Rectal smooth muscle tissue (tissue), 1 donor: ENCODE measurements around the gene UNC45A.
"Not testable (repeated sequence)": the region's sequence is repeated elsewhere in the genome, so short reads cannot be mapped to it uniquely, and the experiment has no call there.

Experiments used
- H3K27ac ChIP-seq: one replicate; pipeline ENCODE4 v1.7.0; 2013; ENCODE audit warnings: low read depth, low read length, inconsistent platforms
- H3K27me3 ChIP-seq: one replicate; pipeline ENCODE4 v1.7.0; 2013; ENCODE audit warnings: low read length; ENCODE audit not compliant: control insufficient read depth, insufficient read depth
- H3K36me3 ChIP-seq: one replicate; pipeline ENCODE4 v1.7.0; 2013; ENCODE audit warnings: low read length; ENCODE audit not compliant: control insufficient read depth, insufficient read depth
- H3K4me1 ChIP-seq: one replicate; pipeline ENCODE4 v1.7.0; 2013; ENCODE audit warnings: low read length; ENCODE audit not compliant: control insufficient read depth, insufficient read depth
- H3K4me3 ChIP-seq: one replicate; pipeline ENCODE4 v1.7.0; 2013; ENCODE audit warnings: low read length
- H3K9ac ChIP-seq: one replicate; pipeline ENCODE4 v1.7.0; 2013; ENCODE audit warnings: low read length

Gene UNC45A

DNA sequence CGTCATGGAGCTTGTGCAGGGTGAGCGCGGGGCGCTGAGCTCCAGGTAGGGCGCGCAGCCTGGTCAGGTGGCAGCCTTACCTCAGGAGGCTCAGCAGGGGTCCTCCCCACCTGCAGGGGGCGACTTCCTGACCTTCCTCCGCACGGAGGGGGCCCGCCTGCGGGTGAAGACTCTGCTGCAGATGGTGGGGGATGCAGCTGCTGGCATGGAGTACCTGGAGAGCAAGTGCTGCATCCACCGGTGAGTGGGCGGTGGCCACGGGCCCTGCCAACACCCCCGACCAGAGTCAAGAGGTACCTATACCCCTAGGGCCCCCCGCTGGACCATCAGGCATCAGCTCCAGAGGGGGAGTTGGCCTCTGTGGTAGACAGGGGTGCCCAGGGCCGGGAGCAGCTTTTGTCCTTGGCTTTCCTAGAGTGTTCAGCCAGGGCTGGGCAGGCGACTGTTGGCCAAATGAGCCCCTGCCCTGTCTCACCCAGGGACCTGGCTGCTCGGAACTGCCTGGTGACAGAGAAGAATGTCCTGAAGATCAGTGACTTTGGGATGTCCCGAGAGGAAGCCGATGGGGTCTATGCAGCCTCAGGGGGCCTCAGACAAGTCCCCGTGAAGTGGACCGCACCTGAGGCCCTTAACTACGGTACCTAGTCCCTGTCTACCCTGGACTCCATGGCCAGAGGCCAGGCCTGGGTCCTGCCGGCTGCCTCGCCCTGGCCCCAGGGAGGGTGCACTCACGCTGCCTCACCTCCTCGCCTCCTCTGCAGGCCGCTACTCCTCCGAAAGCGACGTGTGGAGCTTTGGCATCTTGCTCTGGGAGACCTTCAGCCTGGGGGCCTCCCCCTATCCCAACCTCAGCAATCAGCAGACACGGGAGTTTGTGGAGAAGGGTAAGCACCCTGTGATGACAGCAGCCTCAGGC is 41.7 kb upstream of the UNC45A start:
- H3K9ac ChIP-seq: no peak overlapping the region
- H3K27ac ChIP-seq: no peak overlapping the region
- H3K4me3 ChIP-seq: no peak overlapping the region
- peaks cover 29% of the 10 kb centered on the region for H3K36me3 ChIP-seq
- no peaks in the 10 kb centered on the region for H3K27me3 ChIP-seq
- no peaks in the 10 kb centered on the region for H3K4me1 ChIP-seq

DNA sequence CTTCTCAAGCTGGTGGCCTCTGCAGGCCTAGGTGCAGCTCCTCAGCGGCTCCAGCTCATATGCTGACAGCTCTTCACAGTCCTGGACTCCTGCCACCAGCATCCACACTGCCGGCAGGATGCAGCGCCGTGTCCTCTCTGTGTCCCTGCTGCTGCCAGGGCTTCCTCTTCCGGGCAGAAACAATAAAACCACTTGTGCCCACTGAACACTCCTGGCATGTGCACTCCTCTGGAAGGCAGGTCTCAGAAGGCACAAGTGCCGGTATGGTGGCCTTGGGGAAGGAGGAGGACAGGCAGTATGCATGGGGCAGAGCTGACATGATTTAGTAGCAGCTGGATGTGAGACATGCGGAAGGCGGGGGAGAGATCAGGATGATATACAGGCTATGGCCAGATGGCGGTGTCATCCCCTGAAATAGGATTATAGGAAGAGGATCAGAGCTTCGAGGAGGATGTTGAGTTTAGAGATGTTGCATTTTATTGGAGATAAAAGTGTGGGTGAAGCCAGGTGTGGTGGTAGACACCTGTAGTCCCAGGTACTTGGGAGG is 39.4 kb upstream of the UNC45A start:
- no peak overlapping the region for H3K9ac ChIP-seq
- H3K27me3 ChIP-seq: no peaks in the 10 kb centered on the region
- H3K4me1 ChIP-seq: no peaks in the 10 kb centered on the region
- peaks cover 26% of the 10 kb centered on the region for H3K36me3 ChIP-seq
- H3K4me3 ChIP-seq: no peak overlapping the region
- no peak overlapping the region for H3K27ac ChIP-seq

DNA sequence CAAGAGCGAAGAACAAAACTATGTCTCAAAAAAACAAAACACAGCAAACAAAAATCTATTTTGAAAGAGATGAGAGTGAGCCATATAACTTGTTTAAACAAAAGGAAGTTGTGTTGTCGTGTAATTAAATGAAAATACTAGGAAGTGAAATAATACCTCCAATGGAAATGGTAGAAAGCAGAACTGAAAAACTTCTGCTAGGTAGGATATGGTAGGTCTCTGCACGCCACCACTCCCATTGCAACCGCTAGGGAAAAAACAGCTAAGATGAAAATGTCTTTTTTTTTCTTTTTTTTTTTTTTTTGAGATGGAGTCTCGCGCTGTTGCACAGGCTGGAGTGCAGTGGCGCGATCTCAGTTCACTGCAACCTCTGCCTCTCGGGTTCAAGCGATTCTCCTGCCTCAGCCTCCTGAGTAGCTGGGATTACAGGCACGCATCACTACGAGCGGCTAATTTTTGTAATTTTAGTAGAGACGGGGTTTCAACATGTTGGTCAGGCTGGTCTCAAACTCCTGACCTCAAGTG is 37.9 kb upstream of the UNC45A start:
- H3K9ac ChIP-seq, H3K27ac ChIP-seq, H3K4me3 ChIP-seq, H3K4me1 ChIP-seq, H3K27me3 ChIP-seq: not testable (repeated sequence)
- peaks cover 12% of the 10 kb centered on the region for H3K36me3 ChIP-seq

DNA sequence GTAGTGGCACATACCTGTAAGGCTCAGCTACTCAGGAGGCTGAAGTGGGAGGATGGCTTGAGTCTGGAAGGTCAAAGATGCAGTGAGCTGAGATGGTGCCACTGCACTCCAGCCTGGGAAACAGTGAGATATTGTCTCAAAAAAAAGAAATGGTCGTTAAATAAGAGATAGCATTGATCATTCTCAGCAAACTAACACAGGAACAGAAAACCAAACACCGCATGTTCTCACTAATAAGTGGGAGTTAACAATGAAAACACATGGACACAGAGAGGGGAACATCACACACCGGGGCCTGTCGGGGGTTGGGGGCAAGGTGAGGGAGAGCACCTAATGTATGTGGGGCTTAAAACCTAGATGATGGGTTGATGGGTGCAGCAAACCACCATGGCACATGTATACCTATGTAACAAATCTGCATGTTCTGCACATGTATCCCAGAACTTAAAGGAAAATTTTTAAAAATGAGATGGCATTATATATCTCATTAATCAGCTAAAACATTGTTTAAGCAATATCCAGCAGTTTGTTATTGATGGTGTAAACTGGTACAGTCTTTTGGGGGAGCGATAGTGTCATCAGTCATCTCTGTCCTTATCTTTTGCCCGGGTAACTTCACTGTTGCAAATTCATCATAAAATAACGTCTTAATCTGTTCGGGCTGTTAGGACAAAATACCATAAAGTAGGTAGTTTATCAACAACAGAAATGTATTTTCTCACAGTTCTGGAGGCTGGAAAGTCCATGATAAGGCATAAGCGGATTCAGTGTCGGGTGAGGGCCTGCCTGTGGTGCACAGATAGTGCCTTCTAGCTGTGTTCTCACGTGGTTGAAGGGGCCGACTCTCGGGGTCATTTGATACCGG is 33.7 kb upstream of the UNC45A start:
- Histone ChIP-seq H3K27ac (peak overlapping the region; percentile 91), H3K4me3 (no peak overlapping the region)

DNA sequence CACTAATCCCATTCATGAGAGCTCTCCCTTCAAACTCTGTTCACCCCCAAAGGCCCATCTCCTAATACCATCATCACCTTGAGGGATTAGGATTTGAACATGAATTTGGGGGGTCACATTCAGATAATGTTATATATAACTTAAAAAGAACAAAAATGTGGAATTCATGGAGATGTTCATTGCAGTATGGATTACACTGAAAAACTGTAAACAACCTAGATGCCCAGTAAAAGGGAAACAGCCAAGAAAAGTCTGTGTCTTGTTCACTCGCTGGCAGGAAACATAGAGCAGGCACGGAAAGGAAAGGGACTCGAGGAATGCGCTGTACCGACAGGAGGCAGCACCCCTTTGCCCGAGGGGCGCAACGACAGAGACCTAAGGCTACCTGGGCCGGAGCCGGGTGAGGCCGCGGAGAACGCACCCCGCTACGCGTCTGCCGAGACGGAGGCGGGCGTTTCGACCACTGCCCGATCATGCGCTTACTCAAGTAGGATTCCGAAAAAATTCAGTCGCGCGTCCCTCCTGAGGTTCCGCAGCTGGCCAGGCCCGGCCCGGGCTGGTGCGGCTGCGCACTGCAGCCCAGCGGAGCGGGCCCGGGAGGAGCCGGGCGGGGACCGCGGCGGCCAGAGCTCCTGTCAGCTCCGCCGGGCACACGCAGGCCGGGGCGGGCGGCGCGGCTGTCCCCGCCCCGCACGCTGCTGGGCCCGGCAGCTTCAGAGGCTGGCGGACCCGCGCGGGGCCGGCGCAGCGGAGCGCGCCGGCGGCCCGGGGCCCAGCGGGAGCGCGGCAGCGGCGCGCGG is 32.8 kb upstream of the UNC45A start:
- peak overlapping the region; percentile 91 for H3K27ac ChIP-seq
- peaks cover 22% of the 10 kb centered on the region for H3K36me3 ChIP-seq
- no peaks in the 10 kb centered on the region for H3K27me3 ChIP-seq
- peaks cover 9% of the 10 kb centered on the region for H3K4me1 ChIP-seq
- peak overlapping the region; percentile 88 for H3K4me3 ChIP-seq
- peak overlapping the region; percentile 84 for H3K9ac ChIP-seq

More for the DNA sequence above, 33.7 kb upstream of the UNC45A start:
- Histone ChIP-seq H3K4me1 (peaks cover 9% of the 10 kb centered on the region), H3K27me3 (no peaks in the 10 kb centered on the region), H3K9ac (no peak overlapping the region), H3K36me3 (peaks cover 15% of the 10 kb centered on the region)

DNA sequence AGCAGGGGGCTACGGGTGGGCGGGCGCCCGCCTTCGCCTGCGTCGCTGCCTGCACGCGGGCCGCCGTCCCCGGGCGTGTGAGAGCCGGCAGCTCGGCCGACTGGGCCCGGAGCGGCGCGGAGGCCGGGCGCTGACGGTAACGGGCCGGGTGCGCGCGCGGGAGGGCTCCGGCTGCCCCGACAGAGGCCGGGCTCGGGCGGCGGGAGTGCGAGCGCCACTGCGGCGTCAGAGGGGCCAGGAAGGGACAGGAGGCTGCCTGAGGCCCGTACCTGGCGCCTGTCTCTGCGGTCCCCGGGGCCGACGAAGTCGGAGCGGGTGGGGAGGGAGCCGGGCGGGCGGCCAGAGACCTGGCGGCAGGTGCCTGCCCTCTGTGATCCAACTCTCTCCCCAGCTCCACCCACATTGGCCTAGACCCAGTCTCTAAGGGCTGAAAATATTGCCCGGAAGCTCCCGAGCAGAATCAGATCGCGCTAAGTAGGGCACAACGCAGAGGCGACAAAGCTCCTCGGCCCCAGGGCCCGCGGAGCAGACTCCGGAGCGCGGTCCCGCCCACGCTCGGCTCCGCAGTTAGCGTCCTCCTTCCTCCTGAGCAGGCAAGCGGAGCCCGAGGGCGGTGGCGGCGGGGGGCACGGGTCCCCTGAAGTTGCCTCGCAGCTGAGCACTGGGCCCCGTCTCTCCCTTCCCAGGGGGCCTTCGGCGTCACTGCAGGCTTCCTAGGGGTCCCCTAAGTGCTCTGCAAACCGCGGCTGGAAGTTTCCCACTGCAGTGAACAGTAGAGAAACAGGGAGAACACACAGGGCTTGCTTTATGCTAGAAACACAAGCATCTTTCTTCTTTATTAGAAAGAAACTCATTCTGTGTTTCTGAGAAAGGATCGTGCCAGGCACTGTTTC is 32.0 kb upstream of the UNC45A start, which contains the start of gene MAN2A2:
Gene MAN2A2, plus strand, starts transcription at position 463 of the 893 bp plus-strand sequence. CDS start 906 bp downstream, outside the sequence.
- H3K4me3 ChIP-seq: peak within 1 kb of the TSS; percentile 88
- peaks cover 9% of the 10 kb centered on the region for H3K4me1 ChIP-seq
- peak within 1 kb of the TSS; percentile 84 for H3K9ac ChIP-seq
- H3K27me3 ChIP-seq: no peaks in the 10 kb centered on the region
- peak within 1 kb of the TSS; percentile 91 for H3K27ac ChIP-seq
- H3K36me3 ChIP-seq: peaks cover 31% of the 10 kb centered on the region

DNA sequence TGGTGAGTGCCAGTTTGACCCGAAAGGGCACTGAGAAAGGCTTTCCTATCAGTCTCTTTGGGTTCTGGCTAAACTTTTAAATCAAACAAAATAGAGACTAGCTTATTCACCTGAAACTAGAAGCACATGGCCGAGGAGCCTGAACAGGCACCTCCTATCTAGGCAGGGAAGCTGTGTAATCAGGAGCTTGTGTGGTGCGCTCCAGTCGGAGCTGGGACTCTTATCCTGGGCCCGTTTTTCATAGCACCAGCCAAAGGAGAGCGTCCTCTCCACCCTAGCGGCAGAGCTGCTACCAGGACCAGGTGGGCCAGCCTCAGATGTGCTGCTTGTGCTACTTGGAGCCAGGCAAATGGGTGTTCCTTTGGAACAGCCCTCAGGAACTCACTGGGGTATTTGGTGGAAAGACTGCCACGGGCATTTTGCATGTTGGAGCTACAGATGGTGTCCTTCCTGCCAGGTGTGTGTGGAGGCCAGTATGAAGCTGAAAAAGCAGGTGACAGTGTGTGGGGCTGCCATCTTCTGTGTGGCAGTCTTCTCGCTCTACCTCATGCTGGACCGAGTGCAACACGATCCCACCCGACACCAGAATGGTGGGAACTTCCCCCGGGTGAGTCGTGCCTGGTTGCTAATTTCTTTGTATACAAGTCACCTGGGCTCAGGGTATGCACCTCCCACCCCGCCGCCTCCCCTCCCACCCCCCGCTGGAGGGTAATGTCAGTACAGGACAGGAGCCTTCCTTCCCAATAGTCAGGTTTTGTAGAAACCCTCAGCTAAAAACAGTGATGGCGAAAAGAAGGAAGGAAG is 31.1 kb upstream of the UNC45A start:
- H3K27ac ChIP-seq: peak overlapping the region; percentile 89
- H3K9ac ChIP-seq: peak overlapping the region; percentile 69
- H3K27me3 ChIP-seq: no peaks in the 10 kb centered on the region
- peaks cover 9% of the 10 kb centered on the region for H3K4me1 ChIP-seq
- H3K4me3 ChIP-seq: peak overlapping the region; percentile 86
- H3K36me3 ChIP-seq: peaks cover 32% of the 10 kb centered on the region

DNA sequence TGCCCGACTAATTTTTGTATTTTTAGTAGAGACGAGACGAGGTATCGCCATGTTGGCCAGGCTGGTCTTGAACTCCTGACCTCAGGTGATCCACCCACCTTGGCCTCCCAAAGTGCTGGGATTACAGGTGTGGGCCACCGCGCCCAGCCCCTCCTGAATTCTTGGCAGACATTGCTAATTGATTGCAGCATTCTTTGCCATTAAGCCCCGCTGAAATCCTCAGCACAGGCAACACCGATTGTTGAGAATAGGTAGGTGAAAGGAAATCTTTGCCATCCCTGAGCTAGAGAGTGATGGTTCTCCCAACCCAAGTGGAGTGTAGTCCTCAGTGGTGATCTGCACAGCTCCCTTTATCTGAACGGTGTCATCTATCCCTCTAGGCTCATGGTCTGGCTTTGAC is 30.3 kb upstream of the UNC45A start:
- Histone ChIP-seq H3K4me3 (no peak overlapping the region), H3K36me3 (peaks cover 32% of the 10 kb centered on the region), H3K27ac (no peak overlapping the region), H3K4me1 (peaks cover 9% of the 10 kb centered on the region), H3K9ac (no peak overlapping the region), H3K27me3 (no peaks in the 10 kb centered on the region)

DNA sequence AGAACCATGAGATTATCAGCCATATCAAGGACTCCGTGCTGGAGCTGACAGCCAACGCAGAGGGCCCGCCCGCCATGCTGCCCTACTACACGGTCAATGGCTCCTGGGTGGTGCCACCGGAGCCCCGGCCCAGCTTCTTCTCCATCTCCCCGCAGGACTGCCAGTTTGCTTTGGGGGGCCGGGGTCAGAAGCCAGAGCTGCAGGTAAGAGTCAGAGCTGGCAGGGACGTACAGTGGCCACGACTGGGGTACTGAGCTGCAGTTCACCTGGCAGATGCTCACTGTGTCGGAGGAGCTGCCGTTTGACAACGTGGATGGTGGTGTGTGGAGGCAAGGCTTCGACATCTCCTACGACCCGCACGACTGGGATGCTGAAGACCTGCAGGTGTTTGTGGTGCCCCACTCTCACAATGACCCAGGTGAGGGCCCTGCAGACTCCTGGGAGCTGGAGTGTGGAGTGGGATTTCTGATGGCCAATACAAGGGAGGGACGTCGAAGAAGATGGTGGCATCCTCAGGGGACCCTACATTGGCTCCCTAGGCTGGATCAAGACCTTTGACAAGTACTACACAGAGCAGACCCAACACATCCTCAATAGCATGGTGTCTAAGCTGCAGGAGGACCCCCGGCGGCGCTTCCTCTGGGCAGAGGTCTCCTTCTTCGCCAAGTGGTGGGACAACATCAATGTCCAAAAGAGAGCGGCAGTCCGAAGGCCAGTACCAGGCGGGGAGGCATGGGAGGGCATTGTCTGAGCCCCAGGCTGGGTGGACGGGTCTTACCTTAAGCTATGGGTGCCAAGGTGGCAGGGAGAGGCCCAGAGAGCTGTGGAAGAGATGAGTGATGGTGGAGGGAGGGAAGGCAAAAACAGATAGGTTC is 29.5 kb upstream of the UNC45A start:
- H3K36me3 ChIP-seq: peaks cover 38% of the 10 kb centered on the region
- no peaks in the 10 kb centered on the region for H3K27me3 ChIP-seq
- no peak overlapping the region for H3K9ac ChIP-seq
- no peak overlapping the region for H3K27ac ChIP-seq
- H3K4me3 ChIP-seq: no peak overlapping the region
- peaks cover 9% of the 10 kb centered on the region for H3K4me1 ChIP-seq
